Vagina (tissue), 2 donors: Measurements from ENCODE around the gene SPPL2A. TPM values are rescaled to one million over a fixed set of nuclear protein-coding genes. Genes with fewer than 3 reads are reported as not detected.

Experiments
- DNase-seq, 2 donors: peaks; one replicate each; pipeline ENCODE4 v3.0.0-alpha.2; 2017; ENCODE audit errors: extremely low spot score in 2 of 2
- H3K27ac ChIP-seq: fragments of 200-600 bp; sonication (generic); one replicate; pipeline ENCODE4 v1.5.1; 2019
- H3K27me3 ChIP-seq: fragments of 200-600 bp; sonication (generic); one replicate; pipeline ENCODE4 v1.5.1; 2019
- H3K36me3 ChIP-seq, 2 donors: fragments of 200-600 bp; sonication (generic); one replicate each; pipeline ENCODE4 v1.5.1; 2017 to 2019
- H3K4me1 ChIP-seq: fragments of 200-600 bp; sonication (generic); one replicate; pipeline ENCODE4 v1.5.1; 2019
- H3K4me3 ChIP-seq, 2 donors: fragments of 200-600 bp; sonication (generic); 1 replicate in 1 of 2; 2 replicates in 1 of 2; pipeline ENCODE4 v1.5.1; 2016 to 2019
- H3K9me3 ChIP-seq: fragments of 200-600 bp; sonication (generic); one replicate; pipeline ENCODE4 v1.5.1; 2019
- CTCF ChIP-seq, 3 experiments: fragments of 450-650 bp in 2 of 3; fragments of 200-600 bp in 1 of 3; sonication (generic) in 1 of 3; IDR thresholded peaks; one replicate each; pipeline ENCODE4 v1.5.1; 2017 to 2019; ENCODE audit warnings: antibody characterized with exemption in 3 of 3, mild to moderate bottlenecking in 2 of 3, moderate library complexity in 2 of 3
- POLR2A ChIP-seq, 2 donors: fragments of 450-650 bp; IDR thresholded peaks; one replicate each; pipeline ENCODE4 v1.6.1; 2017; ENCODE audit warnings: antibody characterized with exemption in 2 of 2, mild to moderate bottlenecking in 2 of 2, moderate library complexity in 2 of 2
- POLR2AphosphoS5 ChIP-seq, 2 donors: sonication (generic); formaldehyde crosslinking; IDR thresholded peaks; one replicate each; pipeline ENCODE4 v1.9.0; 2017; ENCODE audit warnings: antibody characterized with exemption in 2 of 2, mild to moderate bottlenecking in 2 of 2, low read depth in 1 of 2; ENCODE audit not compliant: insufficient read depth in 1 of 2
- intact Hi-C: fragments of 100-400 bp; cut with DNase I; formaldehyde crosslinking; loops from one replicate; pipeline ENCODE4 v1.15.1; 2023
- total RNA-seq: library from RNA; depleted of rRNA; stranded (reverse); fragments of >200 nt; gene quantifications from one replicate; pipeline ENCODE4 v1.2.3, GENCODE V29; 2016

SPPL2A gene
- total RNA-seq, 1 donor from 2014 or later, result 147 TPM

GRCh38 chr15:50736823-50737222 lies 28.7 kb downstream of the SPPL2A start:
- Histone ChIP-seq H3K4me3 (no peak overlapping the region), H3K27me3 (no peaks in the 10 kb centered on the region), H3K27ac (no peak overlapping the region), H3K4me1 (no peaks in the 10 kb centered on the region), H3K9me3 (no peaks in the 10 kb centered on the region), H3K36me3 (peaks cover 0 to 65% of the 10 kb centered on the region in 2 donors)
- no peak for DNase-seq
- intact Hi-C loops, result no loop called here
- TF ChIP-seq POLR2AphosphoS5 (IDR thresholded peaks at IDR 0.05; ENCODE audit: insufficient read depth in 1 of 2, low read depth in 1 of 2), result no peak
- no peak for TF ChIP-seq CTCF (IDR thresholded peaks at IDR 0.05)
- no peak for TF ChIP-seq POLR2A (IDR thresholded peaks at IDR 0.05)

- peaks cover 0 to 72% of the 10 kb centered on the region in 2 donors for H3K36me3 ChIP-seq
- intact Hi-C loops, result no loop called here
Measured at GRCh38 chr15:50735156-50735555, 30.4 kb downstream of the SPPL2A start.

GRCh38 chr15:50726315-50726714 lies 39.2 kb downstream of the SPPL2A start:
- DNase-seq, result no peak
- Histone ChIP-seq H3K27ac (no peak overlapping the region), H3K4me1 (no peaks in the 10 kb centered on the region), H3K9me3 (no peaks in the 10 kb centered on the region), H3K4me3 (no peak overlapping the region), H3K36me3 (peaks cover 0 to 48% of the 10 kb centered on the region in 2 donors), H3K27me3 (no peaks in the 10 kb centered on the region)
- intact Hi-C loops, result no loop called here
- no peak for TF ChIP-seq POLR2A (IDR thresholded peaks at IDR 0.05)
- TF ChIP-seq POLR2AphosphoS5 (IDR thresholded peaks at IDR 0.05; ENCODE audit: insufficient read depth in 1 of 2, low read depth in 1 of 2), result no peak
- no peak for TF ChIP-seq CTCF (IDR thresholded peaks at IDR 0.05)

More at GRCh38 chr15:50735156-50735555, 30.4 kb downstream of the SPPL2A start:
- Histone ChIP-seq H3K27ac (no peak overlapping the region), H3K9me3 (no peaks in the 10 kb centered on the region), H3K27me3 (no peaks in the 10 kb centered on the region), H3K4me1 (no peaks in the 10 kb centered on the region), H3K4me3 (no peak overlapping the region)
- DNase-seq, result no peak
- TF ChIP-seq POLR2AphosphoS5 (IDR thresholded peaks at IDR 0.05; ENCODE audit: insufficient read depth in 1 of 2, low read depth in 1 of 2) (no peak), POLR2A (IDR thresholded peaks at IDR 0.05) (no peak), CTCF (IDR thresholded peaks at IDR 0.05) (no peak)

- DNase-seq, result no peak
- TF ChIP-seq CTCF (IDR thresholded peaks at IDR 0.05) (no peak), POLR2AphosphoS5 (IDR thresholded peaks at IDR 0.05; ENCODE audit: insufficient read depth in 1 of 2, low read depth in 1 of 2) (no peak), POLR2A (IDR thresholded peaks at IDR 0.05) (no peak)
- H3K36me3 ChIP-seq, result peaks cover 0 to 44% of the 10 kb centered on the region in 2 donors
- H3K4me1 ChIP-seq, result no peaks in the 10 kb centered on the region
- no peaks in the 10 kb centered on the region for H3K9me3 ChIP-seq
- H3K27ac ChIP-seq, result no peak overlapping the region
- no peaks in the 10 kb centered on the region for H3K27me3 ChIP-seq
- intact Hi-C loops, result no loop called here
- no peak overlapping the region for H3K4me3 ChIP-seq
Measured at GRCh38 chr15:50718700-50719125, 46.8 kb downstream of the SPPL2A start.

GRCh38 chr15:50712018-50712417 lies 53.5 kb downstream of the SPPL2A start:
- intact Hi-C loops, result no loop called here
- DNase-seq, result no peak
- no peak for TF ChIP-seq POLR2AphosphoS5 (IDR thresholded peaks at IDR 0.05; ENCODE audit: insufficient read depth in 1 of 2, low read depth in 1 of 2)
- TF ChIP-seq POLR2A (IDR thresholded peaks at IDR 0.05), result no peak
- TF ChIP-seq CTCF (IDR thresholded peaks at IDR 0.05), result no peak
- H3K4me1 ChIP-seq, result no peaks in the 10 kb centered on the region
- no peak overlapping the region for H3K4me3 ChIP-seq
- H3K27me3 ChIP-seq, result no peaks in the 10 kb centered on the region
- H3K27ac ChIP-seq, result no peak overlapping the region
- H3K9me3 ChIP-seq, result no peaks in the 10 kb centered on the region
- H3K36me3 ChIP-seq, result peaks cover 0 to 17% of the 10 kb centered on the region in 2 donors
